GM21515 (cell line): Measurements from ENCODE around the gene ZNF689.
"Not testable (repeated sequence)": the region's sequence is repeated elsewhere in the genome, so short reads cannot be mapped to it uniquely, and the experiment has no call there.

ENCODE experiments used
- ATAC-seq: cut with Tn5 transposase; IDR thresholded peaks from one replicate; pipeline ENCODE4 v1.9.1; 2021; ENCODE audit not compliant: unreplicated experiment

The ZNF689 gene

GRCh38 chr16:30601966-30602365 is 8.2 kb downstream of the ZNF689 start:
- no peak for ATAC-seq

- ATAC-seq, result no peak
Observed at GRCh38 chr16:30600929-30601328, 9.3 kb downstream of the ZNF689 start.

- ATAC-seq, result no peak
Observed at GRCh38 chr16:30600215-30600614, 10.0 kb downstream of the ZNF689 start.

GRCh38 chr16:30592871-30593270 is 17.3 kb downstream of the ZNF689 start:
- no peak for ATAC-seq

- ATAC-seq, result not testable (repeated sequence)
Observed at GRCh38 chr16:30590869-30591268, 19.3 kb downstream of the ZNF689 start.

- ATAC-seq, result not testable (repeated sequence)
Observed at GRCh38 chr16:30589582-30589981, 20.6 kb downstream of the ZNF689 start.

- ATAC-seq, result no peak
Observed at GRCh38 chr16:30588651-30589050, 21.5 kb downstream of the ZNF689 start.

- ATAC-seq, result peak; percentile 80
Observed at GRCh38 chr16:30585400-30586191, 24.6 kb downstream of the ZNF689 start, which contains the start of gene ZNF785. ZNF785 (minus strand) TSS chr16:30585697; CDS start chr16:30585611, 86 bp downstream.

- peak; percentile 32 for ATAC-seq
Observed at GRCh38 chr16:30585022-30585399, 25.2 kb downstream of the ZNF689 start.

GRCh38 chr16:30582611-30583340 is 27.4 kb downstream of the ZNF689 start:
- ATAC-seq, result no peak

GRCh38 chr16:30581457-30581856 is 28.7 kb downstream of the ZNF689 start:
- ATAC-seq, result no peak

- no peak for ATAC-seq
Observed at GRCh38 chr16:30574678-30575077, 35.5 kb downstream of the ZNF689 start.

- peak; percentile 62 for ATAC-seq
Observed at GRCh38 chr16:30571445-30572322, 38.5 kb downstream of the ZNF689 start, which contains the start of gene ZNF688. ZNF688 (minus strand) TSS chr16:30571714; CDS start chr16:30571629, 85 bp downstream.

- ATAC-seq, result no peak
Observed at GRCh38 chr16:30570636-30571444, 39.3 kb downstream of the ZNF689 start.

- ATAC-seq, result no peak
Observed at GRCh38 chr16:30569746-30570635, 40.2 kb downstream of the ZNF689 start.

- no peak for ATAC-seq
Observed at GRCh38 chr16:30569281-30569680, 40.9 kb downstream of the ZNF689 start.

GRCh38 chr16:30567991-30568638 is 42.1 kb downstream of the ZNF689 start:
- ATAC-seq, result no peak

GRCh38 chr16:30567160-30567990 is 42.8 kb downstream of the ZNF689 start:
- ATAC-seq, result no peak
